ENCODE measurements around the gene MRPS24.

- no peak for TF ChIP-seq EP300 (IDR thresholded peaks at IDR 0.05)
- no peak for TF ChIP-seq CTCF (IDR thresholded peaks at IDR 0.05)
- no peak for TF ChIP-seq POLR2AphosphoS5 (IDR thresholded peaks at IDR 0.05)
Measured at GRCh38 chr7:43884209-43884608, 14.9 kb upstream of the MRPS24 start.

Data from gastroesophageal sphincter (tissue), 3 donors.